MCF 10A (cell line): ENCODE results near the gene CNGA2. TPM values are rescaled to one million over a fixed set of nuclear protein-coding genes. Genes with fewer than 3 reads are reported as not detected.

Source experiments
- BruUV-seq: library from RNA; stranded (reverse); fragments of 400-500 nt; replicated peaks from 2 replicates; lab custom pipeline; 2021; lab: Mats Ljungman, UMichigan
- CTCF ChIA-PET: fragments of 300-600 bp; sonication (Branson Sonifier 250); formaldehyde crosslinking; extraction: SDS; loops from one replicate; lab custom pipeline; 2021; ENCODE audit warnings: antibody characterized with exemption, inconsistent platforms; lab: Yijun Ruan, JAX
- POLR2A ChIA-PET: fragments of 300-600, 350-650 bp; sonication (Branson Sonifier 250); formaldehyde crosslinking; extraction: SDS; loops from one replicate; lab custom pipeline; 2020; ENCODE audit warnings: antibody characterized with exemption, inconsistent platforms; lab: Yijun Ruan, JAX
- DNase-seq: peaks from one replicate; pipeline ENCODE4 v3.0.0-alpha.2; 2018; ENCODE audit not compliant: unreplicated experiment
- H3K27ac Mint-ChIP-seq: one replicate; pipeline ENCODE4 v1.8.0; 2022; ENCODE audit warnings: mild to moderate bottlenecking, low read depth, mixed read lengths; ENCODE audit not compliant: unreplicated experiment
- H3K27me3 Mint-ChIP-seq: one replicate; pipeline ENCODE4 v1.8.0; 2022; ENCODE audit warnings: mixed read lengths; ENCODE audit not compliant: insufficient read depth, unreplicated experiment
- H3K36me3 Mint-ChIP-seq: one replicate; pipeline ENCODE4 v1.8.0; 2022; ENCODE audit warnings: mild to moderate bottlenecking, moderate library complexity, mixed read lengths; ENCODE audit not compliant: insufficient read depth, unreplicated experiment
- H3K4me1 Mint-ChIP-seq: one replicate; pipeline ENCODE4 v1.8.0; 2022; ENCODE audit warnings: mixed read lengths; ENCODE audit not compliant: insufficient read depth, unreplicated experiment
- H3K4me3 Mint-ChIP-seq: one replicate; pipeline ENCODE4 v1.8.0; 2022; ENCODE audit warnings: mild to moderate bottlenecking, moderate library complexity, mixed read lengths; ENCODE audit not compliant: unreplicated experiment
- H3K9me3 Mint-ChIP-seq: one replicate; pipeline ENCODE4 v1.8.0; 2022; ENCODE audit warnings: mixed read lengths; ENCODE audit not compliant: unreplicated experiment
- intact Hi-C: fragments of 100-400 bp; cut with micrococcal nuclease; formaldehyde crosslinking; loops from 2 replicates; pipeline ENCODE4 v1.14.1; 2022
- total RNA-seq: library from RNA; stranded (reverse); gene quantifications from 2 replicates; pipeline ENCODE4 v1.2.3, GENCODE V29; 2022
- TF ChIP-seq, protein P1 (sequence below): fragments of 200-600 bp; IDR thresholded peaks from one replicate; pipeline ENCODE4 v1.8.0; 2022; ENCODE audit warnings: antibody characterized with exemption, mild to moderate bottlenecking; ENCODE audit not compliant: unreplicated experiment

Gene CNGA2
- total RNA-seq, 1 experiment from 2014 or later, result not detected

GRCh38 chrX:151729056-151729725, 5.4 kb upstream of the CNGA2 start:
- CTCF ChIA-PET, result interaction anchor here (0.5 to 1.1 kb wide), 3 partner anchors 9 to 286 kb away, joined by 3 read pairs; no protein-coding TSS in a partner anchor
- Mint-ChIP-seq H3K9me3 (peaks cover 8% of the 10 kb centered on the region), H3K36me3 (no peaks in the 10 kb centered on the region), H3K27ac (no peak overlapping the region), H3K4me3 (no peak overlapping the region), H3K27me3 (no peaks in the 10 kb centered on the region), H3K4me1 (no peaks in the 10 kb centered on the region)
- BruUV-seq, result no TSS peak
- intact Hi-C loops, result no loop called here
- POLR2A ChIA-PET, result no interaction called here
- TF ChIP-seq, protein P1, sequence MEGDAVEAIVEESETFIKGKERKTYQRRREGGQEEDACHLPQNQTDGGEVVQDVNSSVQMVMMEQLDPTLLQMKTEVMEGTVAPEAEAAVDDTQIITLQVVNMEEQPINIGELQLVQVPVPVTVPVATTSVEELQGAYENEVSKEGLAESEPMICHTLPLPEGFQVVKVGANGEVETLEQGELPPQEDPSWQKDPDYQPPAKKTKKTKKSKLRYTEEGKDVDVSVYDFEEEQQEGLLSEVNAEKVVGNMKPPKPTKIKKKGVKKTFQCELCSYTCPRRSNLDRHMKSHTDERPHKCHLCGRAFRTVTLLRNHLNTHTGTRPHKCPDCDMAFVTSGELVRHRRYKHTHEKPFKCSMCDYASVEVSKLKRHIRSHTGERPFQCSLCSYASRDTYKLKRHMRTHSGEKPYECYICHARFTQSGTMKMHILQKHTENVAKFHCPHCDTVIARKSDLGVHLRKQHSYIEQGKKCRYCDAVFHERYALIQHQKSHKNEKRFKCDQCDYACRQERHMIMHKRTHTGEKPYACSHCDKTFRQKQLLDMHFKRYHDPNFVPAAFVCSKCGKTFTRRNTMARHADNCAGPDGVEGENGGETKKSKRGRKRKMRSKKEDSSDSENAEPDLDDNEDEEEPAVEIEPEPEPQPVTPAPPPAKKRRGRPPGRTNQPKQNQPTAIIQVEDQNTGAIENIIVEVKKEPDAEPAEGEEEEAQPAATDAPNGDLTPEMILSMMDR, result no peak
- DNase-seq, result no peak

GRCh38 chrX:151735219-151735618, 673 bp downstream of the CNGA2 start:
- POLR2A ChIA-PET, result no interaction called here
- Mint-ChIP-seq H3K4me1 (no peaks in the 10 kb centered on the region), H3K27me3 (no peaks in the 10 kb centered on the region), H3K9me3 (no peaks in the 10 kb centered on the region), H3K4me3 (no peak overlapping the region), H3K36me3 (no peaks in the 10 kb centered on the region), H3K27ac (no peak overlapping the region)
- BruUV-seq, result no TSS peak
- intact Hi-C loops, result no loop called here
- TF ChIP-seq, protein P1, result no peak
- DNase-seq, result no peak
- CTCF ChIA-PET, result interaction anchor here (0.6 kb wide), 2 partner anchors 49 to 60 kb away, joined by 3 read pairs; no protein-coding TSS in a partner anchor

GRCh38 chrX:151736685-151737084, 2.1 kb downstream of the CNGA2 start:
- BruUV-seq, result no TSS peak
- no peaks in the 10 kb centered on the region for H3K36me3 Mint-ChIP-seq
- no peak overlapping the region for H3K27ac Mint-ChIP-seq
- no peaks in the 10 kb centered on the region for H3K9me3 Mint-ChIP-seq
- intact Hi-C loops, result no loop called here
- POLR2A ChIA-PET, result no interaction called here
- H3K4me3 Mint-ChIP-seq, result no peak overlapping the region
- H3K4me1 Mint-ChIP-seq, result no peaks in the 10 kb centered on the region
- CTCF ChIA-PET, result interaction anchor here (0.5 kb wide), 1 partner anchor 20 kb away, joined by 3 read pairs; no protein-coding TSS in a partner anchor
- TF ChIP-seq, protein P1, result no peak
- no peaks in the 10 kb centered on the region for H3K27me3 Mint-ChIP-seq
- DNase-seq, result no peak

DNA sequence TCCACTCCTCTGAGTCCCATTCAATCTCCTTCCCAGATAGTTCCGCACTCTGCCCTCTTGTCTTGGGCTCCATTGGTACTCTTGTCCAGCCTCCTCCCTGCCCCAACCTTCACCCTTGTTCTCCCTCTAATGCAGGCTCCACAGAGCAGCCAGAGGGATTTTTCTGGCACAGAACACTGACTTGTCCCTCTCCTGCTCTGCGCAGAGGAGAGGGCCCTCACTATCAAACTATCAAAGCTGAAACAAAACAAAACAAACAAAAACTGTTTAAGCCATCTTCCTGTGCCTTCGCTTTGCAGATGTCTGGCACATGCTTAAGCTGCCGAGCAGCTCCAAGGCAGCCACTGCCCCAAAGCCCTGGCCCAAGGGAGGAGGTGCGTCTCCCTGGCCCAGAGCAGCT, 2.9 kb downstream of the CNGA2 start:
- H3K36me3 Mint-ChIP-seq, result no peaks in the 10 kb centered on the region
- BruUV-seq, result no TSS peak
- TF ChIP-seq, protein P1, result no peak
- H3K4me1 Mint-ChIP-seq, result no peaks in the 10 kb centered on the region
- no peaks in the 10 kb centered on the region for H3K27me3 Mint-ChIP-seq
- H3K27ac Mint-ChIP-seq, result no peak overlapping the region
- intact Hi-C loops, result no loop called here
- H3K4me3 Mint-ChIP-seq, result no peak overlapping the region
- no peaks in the 10 kb centered on the region for H3K9me3 Mint-ChIP-seq
- no peak for DNase-seq
- ChIA-PET CTCF (no interaction called here), POLR2A (no interaction called here)
